ENCODE measurements around the gene RALGDS.

RALGDS gene

DNA sequence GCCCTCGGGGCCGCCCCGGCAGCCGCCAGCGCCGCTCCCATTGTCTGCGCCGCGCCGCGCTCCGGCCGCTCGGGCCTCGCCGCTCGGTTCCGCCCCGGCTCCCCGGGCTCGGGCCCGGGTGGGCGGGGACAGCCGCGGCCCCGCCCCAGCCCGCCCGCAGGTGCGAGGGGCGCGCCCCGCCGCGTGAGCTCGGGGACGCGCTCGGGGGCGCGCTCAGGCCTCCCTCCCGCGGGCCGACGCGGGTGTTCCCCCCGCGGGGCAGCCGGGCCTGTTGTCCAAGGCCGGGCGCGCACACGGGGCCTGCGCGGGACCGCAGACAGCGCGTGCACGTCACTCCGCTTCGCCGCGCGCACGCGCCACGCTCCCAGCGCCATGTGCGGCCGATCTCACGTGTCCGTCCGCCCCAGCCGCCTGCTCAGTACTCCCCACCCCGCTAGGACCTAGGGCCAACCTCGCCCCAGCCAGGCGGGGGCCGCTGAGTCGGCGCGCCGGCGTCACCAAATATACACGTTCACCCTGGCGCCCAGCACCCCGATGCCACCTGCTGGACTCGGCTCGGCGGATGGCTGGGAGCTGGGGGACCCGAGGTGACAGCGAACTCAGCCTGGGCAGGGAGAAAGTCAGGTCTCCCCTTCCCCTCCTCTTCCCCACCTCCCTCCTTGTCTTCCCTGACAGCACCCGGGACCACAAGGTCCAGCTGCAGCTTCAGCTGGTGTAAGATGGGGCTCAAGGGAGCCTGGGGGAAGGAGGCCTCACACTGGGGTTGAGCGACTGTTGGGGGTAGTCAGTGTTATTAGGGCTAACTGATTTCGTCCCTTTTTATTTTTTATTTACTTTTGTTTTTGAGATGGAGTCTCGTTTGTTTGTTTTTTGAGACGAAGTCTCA lies 28.3 kb upstream of the RALGDS start:
- DNase-seq: peak; percentile 92

DNA sequence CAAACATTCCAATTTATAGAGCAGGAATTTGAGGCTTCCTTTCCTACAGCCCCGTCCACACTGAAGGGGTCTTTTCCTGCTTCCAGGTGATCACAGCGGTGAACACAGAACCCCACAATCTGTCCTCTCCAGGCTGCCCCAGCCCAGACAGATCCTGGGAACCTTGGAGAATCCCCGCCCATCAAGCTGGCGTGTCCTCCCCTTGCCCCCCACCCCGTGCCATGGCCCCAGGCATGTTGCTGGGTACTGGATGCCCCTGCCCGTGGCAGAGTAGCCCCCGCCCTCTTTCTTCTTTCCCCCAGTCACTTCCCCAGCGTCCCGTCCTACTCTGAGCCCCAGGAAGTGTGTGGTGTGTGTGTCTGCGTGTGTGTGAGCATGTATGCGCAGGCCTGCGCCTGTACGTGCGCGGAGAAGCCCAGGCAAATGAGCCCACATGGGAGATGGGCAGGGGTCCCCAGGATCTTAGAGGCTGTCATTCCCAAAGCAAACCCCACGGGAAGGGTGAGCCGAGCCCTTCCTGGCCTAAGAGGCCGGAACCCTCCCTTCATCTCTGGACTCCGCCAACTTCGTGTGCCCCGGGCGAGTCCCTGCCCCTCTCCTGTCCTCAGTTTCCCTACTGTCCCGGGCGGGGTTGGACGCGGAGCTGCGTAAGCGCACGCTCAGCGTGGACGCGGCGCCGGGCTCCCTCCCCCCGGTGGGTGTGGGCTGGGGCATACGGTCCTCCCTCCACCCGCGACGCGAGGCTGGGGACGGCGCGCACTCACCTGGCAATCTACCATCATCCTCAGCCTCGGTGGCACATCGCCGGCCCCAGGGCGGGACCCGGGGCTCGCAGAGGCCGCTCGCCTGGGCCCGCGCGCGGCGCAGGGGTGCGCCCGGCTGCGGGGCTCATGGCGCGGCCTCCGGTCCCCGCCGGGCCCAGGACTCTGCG lies 27.4 kb upstream of the RALGDS start:
- no peak for DNase-seq

DNA sequence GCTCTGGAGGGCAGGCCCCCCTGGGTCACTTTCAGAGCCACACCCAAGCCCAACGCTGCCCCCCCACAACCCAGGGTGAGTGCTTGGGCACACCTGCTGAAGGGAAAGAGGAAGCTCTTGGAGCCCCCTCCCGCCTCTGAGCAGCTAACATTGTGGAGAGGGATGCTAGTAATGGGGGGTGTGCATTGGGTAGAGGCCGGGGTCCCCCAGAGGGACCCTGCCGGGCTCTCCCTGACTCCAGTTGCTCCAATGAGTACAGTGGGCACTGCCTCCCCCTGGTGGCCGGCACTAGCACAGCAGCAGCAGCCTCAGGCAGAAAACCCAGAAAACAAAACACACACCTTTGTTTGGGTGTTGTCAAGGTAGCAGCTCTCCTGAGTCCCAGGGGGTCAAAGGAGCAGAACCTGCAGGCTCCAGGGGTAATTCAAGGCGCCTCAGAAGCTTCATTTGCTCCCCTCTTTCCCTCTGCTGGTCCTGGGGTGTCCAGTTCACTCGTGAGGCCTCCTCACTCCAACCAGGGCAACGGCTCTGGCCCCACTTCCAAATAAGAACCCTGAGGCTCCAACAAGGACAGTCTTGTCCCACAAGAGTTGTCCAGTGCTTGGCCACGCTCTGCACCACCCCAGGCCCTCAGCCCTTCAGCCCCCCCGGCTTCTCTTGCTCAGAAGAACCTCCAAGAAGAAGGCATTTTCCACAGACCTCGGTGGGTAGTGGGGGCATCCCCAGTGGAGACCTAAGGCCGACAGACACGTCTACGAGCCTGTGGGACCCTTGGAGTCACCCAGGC lies 26.6 kb upstream of the RALGDS start:
- peak; percentile 50 for DNase-seq

- no peak for DNase-seq
Measured at GRCh38 chr9:133146746-133147411, 25.8 kb upstream of the RALGDS start.

DNA sequence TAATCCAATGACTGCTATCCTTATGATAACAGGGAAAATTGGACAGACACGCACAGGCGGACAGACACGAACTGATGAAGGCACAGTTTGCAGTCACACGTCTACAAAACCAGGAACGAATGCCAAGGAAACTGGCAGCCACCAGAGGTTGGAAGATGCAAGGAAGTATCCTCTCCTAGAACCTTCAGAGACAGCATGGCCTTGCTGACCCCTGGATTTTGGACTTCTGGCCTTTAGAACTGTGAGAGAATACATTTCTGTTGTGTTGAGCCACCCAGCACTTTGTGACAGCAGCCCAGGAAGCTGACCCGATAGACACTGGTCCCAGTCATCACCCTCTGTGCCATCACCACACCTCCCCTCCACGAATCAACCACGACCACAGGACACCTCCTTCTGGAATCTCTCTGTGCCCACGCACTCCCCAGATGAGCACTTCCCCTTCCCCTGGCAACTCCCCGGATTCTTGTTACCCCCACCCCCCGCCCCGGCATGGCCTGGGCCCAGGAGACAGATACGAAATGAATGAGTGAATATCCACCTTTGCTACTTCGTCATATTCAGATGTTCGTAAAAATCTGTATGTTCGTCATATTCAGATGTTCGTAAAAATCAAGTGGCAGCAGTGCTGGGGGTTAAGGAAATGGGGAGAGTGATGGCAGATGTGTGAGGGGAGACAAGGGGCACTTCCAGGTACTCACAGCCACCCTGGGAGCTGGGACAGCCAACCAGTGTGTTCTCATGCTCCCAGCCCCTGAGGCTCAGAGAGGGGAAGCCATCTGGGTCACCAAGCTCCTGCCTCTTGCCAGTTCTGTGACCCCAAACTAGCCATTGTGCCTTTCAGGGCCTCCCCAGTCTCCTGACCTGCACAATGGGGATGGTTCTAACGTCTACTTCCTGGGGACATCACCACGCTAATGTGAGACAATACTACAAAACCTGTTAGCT lies 24.1 kb upstream of the RALGDS start:
- no peak for DNase-seq

DNA sequence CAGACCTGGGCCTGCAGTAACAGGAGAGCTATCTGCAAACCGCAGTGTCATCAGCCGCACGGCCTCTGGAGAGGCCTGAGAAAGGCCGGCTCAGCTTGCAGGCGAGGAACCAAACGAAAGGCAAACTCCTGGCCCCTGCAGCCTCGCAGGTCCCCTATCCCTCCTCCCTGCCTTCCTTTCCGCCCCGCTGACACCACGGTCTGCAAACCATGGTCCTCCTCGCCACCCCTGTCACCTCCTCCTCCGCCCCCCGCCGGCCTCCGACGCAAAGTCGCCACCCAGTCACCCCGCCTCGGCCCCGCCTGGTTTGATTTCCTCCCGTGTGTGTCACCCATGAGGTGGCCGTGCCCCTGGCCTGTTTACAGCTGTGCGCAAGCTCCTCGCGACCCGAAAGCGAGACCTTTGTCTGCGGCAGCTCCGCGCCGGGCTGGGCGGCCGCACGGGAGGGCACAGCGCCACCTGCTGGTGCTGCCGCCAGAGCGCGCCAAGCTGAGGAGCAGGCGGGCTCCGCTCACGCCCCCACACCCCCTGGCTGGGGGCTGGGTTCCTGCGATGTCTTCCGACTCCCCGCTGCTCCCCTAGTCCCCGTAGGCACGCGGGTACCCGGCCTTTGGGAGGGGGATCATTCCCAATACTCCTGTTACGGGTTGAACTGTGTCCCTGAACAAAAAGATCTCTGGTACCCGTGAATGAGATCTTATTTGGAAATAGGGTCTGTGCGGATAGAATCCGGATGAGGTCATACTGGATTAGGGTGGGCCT lies 23.3 kb upstream of the RALGDS start:
- DNase-seq: peak; percentile 87

DNA sequence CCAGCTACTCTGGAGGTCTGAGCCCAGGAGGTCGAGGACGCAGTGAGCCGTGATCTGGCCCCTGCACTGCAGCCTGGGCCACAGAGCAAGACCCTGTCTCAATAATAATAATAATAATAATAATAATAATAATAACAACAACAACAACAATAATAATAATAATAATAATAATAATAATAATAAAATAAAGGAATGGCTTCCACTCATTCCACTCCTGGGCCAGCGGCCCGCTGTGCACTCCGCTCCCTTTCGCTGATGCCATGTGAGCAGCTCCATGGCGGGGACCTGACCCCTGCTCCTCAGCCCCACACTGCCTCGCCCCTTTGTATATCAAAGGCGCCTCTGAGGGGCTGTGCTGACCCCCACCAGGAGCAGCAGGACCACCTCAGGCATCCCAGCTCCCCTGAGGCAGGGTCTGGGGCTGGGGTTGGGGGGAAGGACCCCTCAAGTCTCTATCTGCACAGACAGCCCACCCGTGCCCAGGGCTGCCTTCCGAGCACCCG lies 22.6 kb upstream of the RALGDS start:
- DNase-seq: no peak

DNA sequence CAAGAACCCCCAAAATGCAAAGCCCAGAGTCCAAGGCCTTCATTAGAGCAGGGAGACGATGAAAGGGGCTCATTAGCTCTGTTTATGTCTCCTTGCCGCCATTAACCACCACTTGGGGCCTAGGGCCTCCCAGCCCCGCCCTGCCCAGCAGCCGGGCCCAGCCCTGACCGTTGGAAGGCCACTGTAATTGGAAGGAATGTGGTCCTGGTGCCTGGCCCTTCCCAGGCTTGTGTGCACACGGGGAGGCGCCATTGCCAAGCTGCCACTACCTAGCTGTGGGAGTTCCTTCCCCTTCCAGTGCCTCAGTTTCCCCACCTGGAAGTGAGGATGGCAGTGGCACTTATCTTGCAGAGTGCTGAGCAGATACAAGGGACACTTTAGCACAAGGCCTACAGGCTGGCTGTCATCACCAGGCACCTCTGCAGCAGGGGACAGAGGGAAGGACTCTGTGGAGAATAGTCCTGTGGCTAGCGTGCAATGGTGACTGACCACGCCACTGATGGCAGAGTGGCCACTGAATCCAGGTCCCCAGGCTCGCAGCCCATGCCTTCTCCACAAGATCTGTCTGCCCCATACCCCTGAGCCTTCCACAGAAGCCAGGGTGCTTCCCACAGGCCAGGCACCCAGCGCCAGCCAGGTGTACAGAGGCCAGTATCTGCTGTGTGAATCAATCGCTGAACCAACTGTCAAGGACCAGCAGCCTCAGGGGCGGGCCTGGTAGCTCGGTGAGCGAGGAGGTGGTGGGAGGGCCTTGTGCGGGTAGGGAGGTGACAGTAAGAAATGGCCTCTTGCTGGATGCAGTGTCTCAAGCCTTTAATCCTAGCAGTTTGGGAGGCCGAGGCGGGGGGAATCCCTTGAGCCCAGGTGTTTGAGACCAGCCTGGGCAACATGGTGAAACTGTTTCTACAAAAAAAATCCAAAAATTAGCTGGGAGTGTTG lies 21.9 kb upstream of the RALGDS start:
- DNase-seq: peak; percentile 80

GRCh38 chr9:133141833-133142595 lies 21.0 kb upstream of the RALGDS start:
- DNase-seq: no peak

- no peak for DNase-seq
Measured at GRCh38 chr9:133140606-133141005, 19.6 kb upstream of the RALGDS start.

GRCh38 chr9:133140174-133140505 lies 19.1 kb upstream of the RALGDS start:
- no peak for DNase-seq

GRCh38 chr9:133139246-133140173 lies 18.5 kb upstream of the RALGDS start:
- no peak for DNase-seq

GRCh38 chr9:133137451-133138231 lies 16.6 kb upstream of the RALGDS start:
- no peak for DNase-seq

DNA sequence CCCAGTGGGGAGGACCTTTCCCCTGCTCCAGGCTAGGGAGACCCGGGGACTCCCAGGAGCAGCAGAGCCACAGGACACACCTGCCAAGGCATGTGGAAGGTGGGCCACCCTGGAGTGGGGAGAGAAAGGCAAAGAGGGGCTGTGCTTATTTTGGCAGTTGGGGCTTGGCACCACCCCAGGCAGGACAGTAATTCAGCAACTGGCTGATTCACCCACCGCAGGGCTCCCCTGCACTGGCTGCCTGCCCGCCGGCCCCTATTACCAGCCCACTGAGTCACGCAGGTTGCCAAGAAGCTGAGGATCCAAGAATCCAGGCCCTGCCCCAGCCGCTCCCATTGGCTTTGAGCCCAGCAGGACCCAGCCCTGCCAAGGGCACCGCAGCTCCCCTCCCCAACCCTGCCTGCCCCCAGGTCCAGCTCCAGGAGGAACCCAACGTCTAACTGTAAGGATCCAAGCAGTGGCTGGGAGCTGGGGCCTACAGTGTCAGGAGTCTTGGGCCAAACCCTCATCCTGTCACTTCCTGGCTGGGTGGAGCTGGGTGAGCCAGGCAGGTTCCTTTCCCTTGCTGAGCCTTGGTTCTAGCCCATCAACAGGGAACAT lies 14.2 kb upstream of the RALGDS start:
- DNase-seq: no peak

GRCh38 chr9:133134388-133135145 lies 13.5 kb upstream of the RALGDS start:
- no peak for DNase-seq

Measured in NCI-H510A (cell line).